IMR-90 (cell line): ENCODE measurements around the gene SHLD1. TPM values are rescaled to one million over a fixed set of nuclear protein-coding genes. Genes with fewer than 3 reads are reported as not detected.

Source experiments
- ATAC-seq: fragments of 200-7000 bp; cut with Tn5 transposase; 2 replicates; pipeline ENCODE4 v1.9.1; 2020; ENCODE audit warnings: low read depth, mild to moderate bottlenecking, moderate library complexity
- BruUV-seq: library from RNA; stranded (reverse); fragments of 400-500 nt; replicated peaks from 2 replicates; lab custom pipeline; 2021; lab: Mats Ljungman, UMichigan
- CTCF ChIA-PET: fragments of 300-600 bp; formaldehyde crosslinking; extraction: SDS; loops from one replicate; lab custom pipeline; 2021; ENCODE audit warnings: antibody characterized with exemption; lab: Yijun Ruan, JAX
- POLR2A ChIA-PET: fragments of 300-600 bp; sonication (Branson Sonifier 250); formaldehyde crosslinking; loops from one replicate; lab custom pipeline; 2022; ENCODE audit warnings: antibody characterized with exemption; ENCODE audit not compliant: unreplicated experiment; lab: Charles Lee
- DNase-seq: peaks from one replicate; pipeline ENCODE4 v3.0.0; 2013
- H2AFZ ChIP-seq: replicated peaks from 2 replicates; pipeline ENCODE3; 2013; ENCODE audit warnings: low read length, mild to moderate bottlenecking; ENCODE audit not compliant: poor library complexity
- H2AK5ac ChIP-seq: 2 replicates; pipeline ENCODE4 v1.6.1; 2013; ENCODE audit warnings: low read depth, low read length, inconsistent platforms
- H2AK9ac ChIP-seq: replicated peaks from 2 replicates; pipeline ENCODE3; 2013; ENCODE audit warnings: mild to moderate bottlenecking, low read depth, low read length, moderate library complexity; ENCODE audit not compliant: poor library complexity
- H2BK120ac ChIP-seq: 2 replicates; pipeline ENCODE4 v1.6.1; 2013; ENCODE audit warnings: low read depth, low read length, inconsistent platforms
- H2BK15ac ChIP-seq: 3 replicates; pipeline ENCODE4 v1.6.1; 2013; ENCODE audit warnings: low read depth, low read length, inconsistent platforms
- H2BK20ac ChIP-seq: 2 replicates; pipeline ENCODE4 v1.6.1; 2013; ENCODE audit warnings: low read depth, mild to moderate bottlenecking, inconsistent platforms, low read length, moderate library complexity
- H2BK5ac ChIP-seq: 2 replicates; pipeline ENCODE4 v1.6.1; 2013; ENCODE audit warnings: mild to moderate bottlenecking, low read depth, low read length, inconsistent platforms; ENCODE audit not compliant: poor library complexity, severe bottlenecking
- H3K14ac ChIP-seq: replicated peaks from 2 replicates; pipeline ENCODE4 v1.6.1; 2013; ENCODE audit warnings: low read depth, low read length, inconsistent platforms
- H3K18ac ChIP-seq: 2 replicates; pipeline ENCODE4 v1.6.1; 2013; ENCODE audit warnings: low read depth, low read length, control low read depth
- H3K23ac ChIP-seq: 2 replicates; pipeline ENCODE4 v1.6.1; 2013; ENCODE audit warnings: low read depth, low read length, inconsistent platforms
- H3K27ac ChIP-seq: 2 replicates; pipeline ENCODE4 v1.5.1; 2013; ENCODE audit warnings: mild to moderate bottlenecking, control low read depth, low read length; ENCODE audit not compliant: insufficient read depth
- H3K27me3 ChIP-seq: 2 replicates; pipeline ENCODE4 v1.6.1; 2013; ENCODE audit warnings: low read length; ENCODE audit not compliant: control insufficient read depth, insufficient read depth
- H3K36me3 ChIP-seq: 2 replicates; pipeline ENCODE4 v1.6.1; 2013; ENCODE audit warnings: low read length, mixed read lengths; ENCODE audit not compliant: control insufficient read depth, insufficient read depth
- H3K4ac ChIP-seq: 2 replicates; pipeline ENCODE4 v1.6.1; 2013; ENCODE audit warnings: low read depth, low read length, inconsistent platforms
- H3K4me1 ChIP-seq: 2 replicates; pipeline ENCODE4 v1.6.1; 2013; ENCODE audit warnings: low read length, mixed read lengths; ENCODE audit not compliant: control insufficient read depth, insufficient read depth
- H3K4me2 ChIP-seq: 2 replicates; pipeline ENCODE4 v1.6.1; 2013; ENCODE audit warnings: low read depth, mild to moderate bottlenecking, control low read depth, low read length, moderate library complexity
- H3K4me3 ChIP-seq: 2 replicates; pipeline ENCODE4 v1.5.1; 2013; ENCODE audit warnings: low read depth, mild to moderate bottlenecking, control low read depth, low read length, moderate library complexity; ENCODE audit not compliant: insufficient read depth
- H3K56ac ChIP-seq: 2 replicates; pipeline ENCODE4 v1.6.1; 2013; ENCODE audit warnings: low read length, inconsistent platforms; ENCODE audit not compliant: insufficient read depth; ENCODE audit errors: extremely low read depth
- H3K79me1 ChIP-seq, 2 experiments: 2 replicates each; pipeline ENCODE4 v1.6.1; 2013; ENCODE audit warnings: low read length in 2 of 2, inconsistent platforms in 1 of 2, low read depth in 1 of 2
- H3K9ac ChIP-seq: 2 replicates; pipeline ENCODE4 v1.6.1; 2013; ENCODE audit warnings: low read depth, low read length, control low read depth
- H3K9me1 ChIP-seq: 2 replicates; pipeline ENCODE4 v1.6.1; 2013; ENCODE audit warnings: low read length, inconsistent platforms; ENCODE audit not compliant: insufficient read depth
- H3K9me3 ChIP-seq: 2 replicates; pipeline ENCODE4 v1.6.1; 2013; ENCODE audit warnings: low read length; ENCODE audit not compliant: control insufficient read depth, insufficient read depth
- H4K20me1 ChIP-seq: 2 replicates; pipeline ENCODE4 v1.6.1; 2013; ENCODE audit warnings: low read length, inconsistent platforms; ENCODE audit not compliant: insufficient read depth
- H4K5ac ChIP-seq: 2 replicates; pipeline ENCODE4 v1.6.1; 2013; ENCODE audit warnings: mild to moderate bottlenecking, low read depth, low read length, control low read depth
- H4K8ac ChIP-seq, 2 experiments: 2 replicates each; pipeline ENCODE4 v1.6.1; 2013; ENCODE audit warnings: low read depth in 2 of 2, low read length in 2 of 2, control low read depth in 1 of 2, inconsistent platforms in 1 of 2
- H4K91ac ChIP-seq: 2 replicates; pipeline ENCODE4 v1.6.1; 2013; ENCODE audit warnings: low read depth, low read length, inconsistent platforms; ENCODE audit not compliant: insufficient read depth
- CHD1 ChIP-seq: IDR thresholded peaks from 2 replicates; pipeline ENCODE4 v1.6.1; 2012; ENCODE audit warnings: low read depth, low read length, improper control_type of control experiment
- MAFK ChIP-seq: IDR thresholded peaks from 2 replicates; pipeline ENCODE4 v1.6.1; 2012; ENCODE audit warnings: low read depth, low read length, improper control_type of control experiment
- MXI1 ChIP-seq: IDR thresholded peaks from 2 replicates; pipeline ENCODE4 v1.6.1; 2012; ENCODE audit warnings: low read depth, mild to moderate bottlenecking, low read length, moderate library complexity, borderline replicate concordance
- POLR2A ChIP-seq: IDR thresholded peaks from 2 replicates; pipeline ENCODE4 v1.6.1; 2012; ENCODE audit warnings: mild to moderate bottlenecking, low read depth, low read length
- RCOR1 ChIP-seq: IDR thresholded peaks from 2 replicates; pipeline ENCODE4 v1.6.1; 2012; ENCODE audit warnings: mild to moderate bottlenecking, low read length, improper control_type of control experiment; ENCODE audit not compliant: insufficient replicate concordance
- RFX5 ChIP-seq: IDR thresholded peaks from 2 replicates; pipeline ENCODE4 v1.8.0; 2012; ENCODE audit warnings: low read depth, mild to moderate bottlenecking, low read length, moderate library complexity
- SMC3 ChIP-seq: fragments of 150-350 bp; IDR thresholded peaks from 2 replicates; pipeline ENCODE4 v1.6.1; 2016; ENCODE audit warnings: low read depth, mild to moderate bottlenecking, antibody characterized with exemption, low read length, moderate library complexity
- USF2 ChIP-seq: fragments of 150-350 bp; IDR thresholded peaks from 2 replicates; pipeline ENCODE4 v1.6.1; 2017; ENCODE audit warnings: mild to moderate bottlenecking, antibody characterized with exemption, low read length, low read depth
- WGBS, 2 experiments: methylation state at CpG; one replicate each; pipeline versions ENCODE4 v1.1.5 to v1.1.7; 2013; ENCODE audit warnings: missing lambda C conversion rate in 2 of 2; ENCODE audit not compliant: insufficient read length in 1 of 2; ENCODE audit errors: extremely low coverage in 2 of 2; 5-methylcytosine and 5-hydroxymethylcytosine counted together
- dilution Hi-C: fragments of 300-500 bp; cut with HindIII; formaldehyde crosslinking; loops from one replicate; pipeline ENCODE4 v1.14.3; 2018; ENCODE audit warnings: low sequenced_read_pairs; ENCODE audit not compliant: unreplicated experiment
- in situ Hi-C: fragments of 300-500 bp; cut with MboI; formaldehyde crosslinking; loops from 3 replicates; pipeline ENCODE4 v1.14.3; 2019; ENCODE audit warnings: low sequenced_read_pairs, inconsistent platforms, mixed read lengths
- intact Hi-C: fragments of 100-400 bp; cut with micrococcal nuclease; formaldehyde crosslinking; loops from 2 replicates; pipeline ENCODE4 v1.10.0; 2022
- polyA plus RNA-seq, 3 experiments: library from polyadenylated mRNA; depleted of rRNA; stranded (reverse); fragments of >200 nt; gene quantifications; 2 replicates each; pipeline ENCODE4 v1.2.3, GENCODE V29; 2012; ENCODE audit warnings: low replicate concordance in 1 of 3
- total RNA-seq: library from RNA; depleted of rRNA; stranded (reverse); fragments of >200 nt; gene quantifications from 2 replicates; pipeline ENCODE4 v1.2.3, GENCODE V29; 2012

The SHLD1 gene
- total and polyA plus RNA-seq, 2 of the 4 experiments (the other 2 are of a cell fraction), result 2.6 to 3.0 TPM

DNA sequence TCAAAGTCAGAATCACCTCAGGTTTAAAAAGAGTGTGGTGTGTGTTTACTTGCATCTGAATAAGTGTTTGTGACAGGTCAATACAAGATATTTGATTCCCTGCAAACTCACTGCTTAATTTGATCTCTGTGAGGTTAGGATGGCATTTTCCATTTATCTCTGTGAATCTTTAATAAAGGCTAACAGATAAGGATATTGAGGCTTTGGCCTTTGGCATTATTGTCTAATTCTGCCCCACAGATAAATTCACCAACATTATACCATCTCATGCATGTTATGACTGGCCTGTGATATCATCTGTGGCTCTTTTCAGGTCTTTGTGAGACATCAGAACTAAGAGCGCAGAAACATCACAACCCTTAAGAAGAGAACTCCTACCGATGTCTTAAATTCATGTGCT, 115.4 kb downstream of the SHLD1 start:
- ATAC-seq (no peak), DNase-seq (no peak)
- no peak overlapping the region for H3K27ac ChIP-seq
- no peak overlapping the region for H4K8ac ChIP-seq
- no peaks in the 10 kb centered on the region for H3K79me1 ChIP-seq
- H4K20me1 ChIP-seq, result no peaks in the 10 kb centered on the region
- in situ Hi-C loops (no loop called here), dilution Hi-C loops (no loop called here), intact Hi-C loops (no loop called here)
- H4K91ac ChIP-seq, result no peak overlapping the region
- H3K27me3 ChIP-seq, result no peaks in the 10 kb centered on the region; the same call in 1 of the 2 replicates
- H3K14ac ChIP-seq, result no peak overlapping the region
- H3K4me2 ChIP-seq, result no peak overlapping the region
- no CpG with 5 or more reads among the region's 2 CpGs for WGBS, 2 experiments
- no peak overlapping the region for H2BK20ac ChIP-seq
- BruUV-seq, result no TSS peak
- H2BK120ac ChIP-seq, result no peak overlapping the region
- CTCF ChIA-PET, result no interaction called here
- no peak overlapping the region for H2AK5ac ChIP-seq
- H2AFZ ChIP-seq, result no peak overlapping the region
- H3K18ac ChIP-seq, result no peak overlapping the region
- no peak for TF ChIP-seq MAFK
- no peak for TF ChIP-seq CHD1
- no peak for TF ChIP-seq RCOR1
- no peak for TF ChIP-seq RFX5
- TF ChIP-seq USF2, result no peak
- TF ChIP-seq POLR2A, result no peak
- no peak for TF ChIP-seq SMC3
- TF ChIP-seq MXI1, result no peak
- H3K4me3 ChIP-seq, result no peak overlapping the region
- no peak overlapping the region for H3K56ac ChIP-seq
- H3K23ac ChIP-seq, result no peak overlapping the region
- H3K4ac ChIP-seq, result no peak overlapping the region
- no peak overlapping the region for H2BK5ac ChIP-seq
- no peaks in the 10 kb centered on the region for H3K9me3 ChIP-seq
- H2AK9ac ChIP-seq, result no peak overlapping the region
- peaks cover 5% of the 10 kb centered on the region; the same call in 1 of the 2 replicates for H3K4me1 ChIP-seq
- peaks cover 5% of the 10 kb centered on the region; the same call in 1 of the 2 replicates for H3K9me1 ChIP-seq
- H3K9ac ChIP-seq, result no peak overlapping the region
- H4K5ac ChIP-seq, result no peak overlapping the region
- POLR2A ChIA-PET, result no interaction called here
- H2BK15ac ChIP-seq, result no peak overlapping the region
- H3K36me3 ChIP-seq, result no peaks in the 10 kb centered on the region
